OCI-LY3 (cell line): Measurements from ENCODE around the gene REM1.
"Not testable (repeated sequence)": the region's sequence is repeated elsewhere in the genome, so short reads cannot be mapped to it uniquely, and the experiment has no call there.

Experiments
- H2AFZ ChIP-seq: fragments of 200-600, 300-600 bp; shearing (Covaris generic); 2 replicates; pipeline ENCODE4 v1.6.0; 2014; ENCODE audit warnings: antibody characterized with exemption, low read depth, low read length
- H3K27ac ChIP-seq: fragments of 200-600, 300-600 bp; sonication (generic); 2 replicates; pipeline ENCODE4 v1.5.1; 2014; ENCODE audit warnings: mild to moderate bottlenecking, low read length, moderate library complexity, mixed read lengths
- H3K27me3 ChIP-seq: fragments of 200-600, 300-600 bp; sonication (generic); 2 replicates; pipeline ENCODE4 v1.6.1; 2014; ENCODE audit warnings: low read depth, low read length, mixed read lengths
- H3K36me3 ChIP-seq: fragments of 200-600, 300-600 bp; sonication (generic); replicated peaks from 2 replicates; pipeline ENCODE3; 2014; ENCODE audit warnings: low read depth, low read length, mixed read lengths
- H3K4me1 ChIP-seq: fragments of 300-600, 200-600 bp; sonication (generic); 2 replicates; pipeline ENCODE4 v1.6.1; 2014; ENCODE audit warnings: low read length, mixed read lengths
- H3K4me2 ChIP-seq: fragments of 200-600, 300-600 bp; sonication (generic); 2 replicates; pipeline ENCODE4 v1.6.1; 2014; ENCODE audit warnings: low read length, mixed read lengths
- H3K4me3 ChIP-seq: fragments of 300-600, 200-600 bp; sonication (generic); 2 replicates; pipeline ENCODE4 v1.5.1; 2014; ENCODE audit warnings: antibody characterized with exemption, mild to moderate bottlenecking, low read length, moderate library complexity
- H3K79me2 ChIP-seq: fragments of 300-600, 200-600 bp; shearing (Covaris generic); 2 replicates; pipeline ENCODE4 v1.6.1; 2014; ENCODE audit warnings: mild to moderate bottlenecking, low read length, mixed read lengths
- H3K9ac ChIP-seq: fragments of 300-600, 200-600 bp; shearing (Covaris generic); 2 replicates; pipeline ENCODE4 v1.6.0; 2014; ENCODE audit warnings: mild to moderate bottlenecking, low read length, moderate library complexity
- H3K9me3 ChIP-seq: fragments of 200-600, 300-600 bp; shearing (Covaris generic); 2 replicates; pipeline ENCODE4 v1.6.1; 2014; ENCODE audit warnings: low read length, mixed read lengths; ENCODE audit not compliant: insufficient read depth
- H4K20me1 ChIP-seq: fragments of 200-600, 300-600 bp; sonication (generic); 2 replicates; pipeline ENCODE4 v1.6.1; 2016; ENCODE audit warnings: low read length, mixed read lengths; ENCODE audit not compliant: insufficient read depth
- EZH2phosphoT487 ChIP-seq: fragments of 200-600 bp; shearing (Covaris generic); IDR thresholded peaks from 2 replicates; pipeline ENCODE4 v1.6.1; 2018; ENCODE audit warnings: antibody characterized with exemption, mixed run types, low read depth
- TF ChIP-seq, protein P1 (sequence below): fragments of 200-600, 300-600 bp; sonication (generic); IDR thresholded peaks from 2 replicates; pipeline ENCODE4 v1.5.1; 2014; ENCODE audit warnings: antibody characterized with exemption, low read length, low read depth

The REM1 gene

DNA sequence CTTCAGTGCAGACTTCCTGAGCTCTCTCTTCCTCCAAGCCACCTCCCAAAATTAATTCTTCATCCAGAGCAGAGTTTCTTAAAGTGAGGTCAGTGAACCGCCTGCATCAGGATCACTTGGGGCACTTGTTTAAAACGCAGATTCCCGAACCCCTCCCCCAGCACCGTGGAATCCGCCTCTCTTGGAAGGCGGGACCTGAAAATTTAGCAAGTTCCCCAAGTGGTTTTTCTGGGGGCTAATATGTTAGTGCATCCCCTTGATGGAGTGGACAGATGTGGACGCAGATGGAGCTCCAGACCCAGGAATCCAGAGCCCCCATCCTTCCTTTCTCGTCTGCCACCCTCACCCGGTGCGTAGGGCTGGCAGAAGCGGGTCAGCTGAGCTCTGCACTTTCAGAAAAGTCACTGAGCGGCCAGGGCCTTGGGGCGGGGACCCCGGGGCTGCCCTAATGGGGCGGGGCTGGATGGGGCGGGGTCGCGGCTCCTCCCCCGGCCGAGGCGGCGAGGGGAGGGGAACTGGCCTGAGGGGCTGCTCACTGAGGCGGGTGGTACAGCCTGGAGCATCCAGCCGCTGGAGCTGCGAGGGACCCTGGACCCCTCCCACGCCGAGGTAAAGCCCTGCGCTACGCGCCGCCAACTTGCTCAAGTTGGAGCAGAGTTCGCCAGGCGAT, at the start of gene REM1, which contains the start of gene DEFB124:
Gene REM1 (plus strand): TSS at position 531 of the 670 bp plus-strand sequence. CDS start 1,158 bp downstream, outside the sequence.
Gene DEFB124 (minus strand): TSS at position 370 of the 670 bp plus-strand sequence. CDS start 2,114 bp downstream, outside the sequence.
- peak within 1 kb of the TSS; percentile 80 for H2AFZ ChIP-seq
- H3K36me3 ChIP-seq, result no peaks in the 10 kb centered on the region
- H3K79me2 ChIP-seq, result no peaks in the 10 kb centered on the region
- no peaks in the 10 kb centered on the region for H3K27me3 ChIP-seq
- no peaks in the 10 kb centered on the region for H4K20me1 ChIP-seq
- H3K9ac ChIP-seq, result no peak within 1 kb of the TSS
- H3K4me3 ChIP-seq, result peak within 1 kb of the TSS; percentile 33; the same call in 1 of the 2 replicates
- peak within 1 kb of the TSS; percentile 67 for H3K4me2 ChIP-seq
- TF ChIP-seq EZH2phosphoT487, result no peak
- TF ChIP-seq, protein P1, sequence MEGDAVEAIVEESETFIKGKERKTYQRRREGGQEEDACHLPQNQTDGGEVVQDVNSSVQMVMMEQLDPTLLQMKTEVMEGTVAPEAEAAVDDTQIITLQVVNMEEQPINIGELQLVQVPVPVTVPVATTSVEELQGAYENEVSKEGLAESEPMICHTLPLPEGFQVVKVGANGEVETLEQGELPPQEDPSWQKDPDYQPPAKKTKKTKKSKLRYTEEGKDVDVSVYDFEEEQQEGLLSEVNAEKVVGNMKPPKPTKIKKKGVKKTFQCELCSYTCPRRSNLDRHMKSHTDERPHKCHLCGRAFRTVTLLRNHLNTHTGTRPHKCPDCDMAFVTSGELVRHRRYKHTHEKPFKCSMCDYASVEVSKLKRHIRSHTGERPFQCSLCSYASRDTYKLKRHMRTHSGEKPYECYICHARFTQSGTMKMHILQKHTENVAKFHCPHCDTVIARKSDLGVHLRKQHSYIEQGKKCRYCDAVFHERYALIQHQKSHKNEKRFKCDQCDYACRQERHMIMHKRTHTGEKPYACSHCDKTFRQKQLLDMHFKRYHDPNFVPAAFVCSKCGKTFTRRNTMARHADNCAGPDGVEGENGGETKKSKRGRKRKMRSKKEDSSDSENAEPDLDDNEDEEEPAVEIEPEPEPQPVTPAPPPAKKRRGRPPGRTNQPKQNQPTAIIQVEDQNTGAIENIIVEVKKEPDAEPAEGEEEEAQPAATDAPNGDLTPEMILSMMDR, result no peak
- peaks cover 16% of the 10 kb centered on the region for H3K4me1 ChIP-seq
- H3K27ac ChIP-seq, result peak within 1 kb of the TSS; percentile 24; the same call in 1 of the 2 replicates
- H3K9me3 ChIP-seq, result no peaks in the 10 kb centered on the region

DNA sequence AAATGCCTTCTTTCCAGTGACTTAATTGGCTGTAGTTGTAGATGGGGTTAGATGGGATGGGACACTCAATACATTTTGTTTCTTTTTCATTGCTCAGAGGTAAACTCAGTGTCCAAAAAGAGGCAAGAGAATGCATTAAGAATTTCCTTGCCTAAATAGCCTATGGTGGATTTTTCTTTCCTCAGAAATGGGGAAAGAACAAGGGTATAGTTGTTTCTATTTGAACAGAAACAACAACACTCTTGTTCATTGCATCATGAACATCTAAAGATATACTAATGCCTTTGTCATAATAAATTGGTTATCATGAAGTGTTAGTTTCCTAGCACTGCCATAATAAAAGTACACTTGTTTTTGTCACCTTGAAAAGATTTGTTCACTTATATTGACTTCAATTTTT, 49.3 kb upstream of the REM1 start:
- Histone ChIP-seq H3K27me3 (peaks cover 8% of the 10 kb centered on the region; the same call in 1 of the 2 replicates), H4K20me1 (no peaks in the 10 kb centered on the region), H3K36me3 (no peaks in the 10 kb centered on the region), H3K4me3 (no peak overlapping the region), H3K4me2 (no peak overlapping the region), H3K4me1 (no peaks in the 10 kb centered on the region), H2AFZ (no peak overlapping the region), H3K9me3 (no peaks in the 10 kb centered on the region), H3K9ac (no peak overlapping the region), H3K79me2 (no peaks in the 10 kb centered on the region), H3K27ac (no peak overlapping the region)
- TF ChIP-seq, protein P1, result no peak
- TF ChIP-seq EZH2phosphoT487, result no peak

GRCh38 chr20:31426891-31427551, 48.1 kb upstream of the REM1 start:
- H3K4me2 ChIP-seq, H3K27me3 ChIP-seq, H3K27ac ChIP-seq, H3K4me3 ChIP-seq, H2AFZ ChIP-seq, H4K20me1 ChIP-seq, H3K4me1 ChIP-seq, H3K79me2 ChIP-seq, H3K9me3 ChIP-seq, H3K36me3 ChIP-seq, H3K9ac ChIP-seq: not testable (repeated sequence)

GRCh38 chr20:31427576-31427975, 47.5 kb upstream of the REM1 start:
- not testable (repeated sequence) for H3K9me3 ChIP-seq, H2AFZ ChIP-seq, H3K4me1 ChIP-seq, H3K9ac ChIP-seq, H4K20me1 ChIP-seq, H3K27me3 ChIP-seq, H3K36me3 ChIP-seq, H3K27ac ChIP-seq, H3K4me3 ChIP-seq, H3K4me2 ChIP-seq, H3K79me2 ChIP-seq

DNA sequence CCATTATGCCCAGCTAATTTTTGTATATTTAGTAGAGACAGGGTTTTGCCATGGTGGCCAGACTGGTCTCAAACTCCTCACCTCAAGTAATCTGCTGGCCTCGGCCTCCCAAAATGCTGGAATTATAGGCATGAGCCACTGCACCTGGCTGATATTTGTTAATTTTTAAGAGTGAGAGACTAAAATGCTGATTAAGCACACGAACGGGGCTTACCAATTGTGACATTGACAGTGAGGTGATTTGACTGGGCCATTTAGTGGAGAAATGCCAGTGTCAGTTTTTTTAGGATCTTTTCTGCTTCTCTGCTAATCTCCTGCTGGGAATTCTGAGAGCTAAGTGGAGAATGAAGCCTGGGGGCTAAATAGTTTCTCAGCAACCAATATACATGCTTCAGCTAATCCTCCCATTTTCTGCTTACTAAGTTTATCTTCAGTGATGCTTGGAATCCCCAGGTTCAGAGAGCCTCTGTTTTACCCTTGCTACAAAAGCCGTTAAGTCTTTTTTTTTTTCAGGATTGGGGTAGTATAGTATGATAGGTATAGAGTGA, 44.4 kb upstream of the REM1 start:
- Histone ChIP-seq H3K79me2 (no peaks in the 10 kb centered on the region), H3K4me1 (no peaks in the 10 kb centered on the region), H3K36me3 (no peaks in the 10 kb centered on the region), H3K27ac (no peak overlapping the region), H3K9me3 (no peaks in the 10 kb centered on the region), H3K4me2 (no peak overlapping the region), H4K20me1 (no peaks in the 10 kb centered on the region), H3K27me3 (no peaks in the 10 kb centered on the region; the same call in none of the 2 replicates), H3K4me3 (no peak overlapping the region), H2AFZ (no peak overlapping the region), H3K9ac (no peak overlapping the region)
- TF ChIP-seq EZH2phosphoT487, result no peak
- TF ChIP-seq, protein P1, result no peak
